Loucy (cell line): ENCODE measurements around the gene ATG7.

Experiments
- H2AFZ ChIP-seq: fragments of 200-600 bp; sonication (generic); 2 replicates; pipeline ENCODE4 v1.6.0; 2016; ENCODE audit warnings: antibody characterized with exemption, mild to moderate bottlenecking, low read length, moderate library complexity
- H3F3A ChIP-seq: fragments of 200-600 bp; 2 replicates; pipeline ENCODE4 v1.6.0; 2016; ENCODE audit warnings: antibody characterized with exemption, low read depth, mild to moderate bottlenecking
- H3K27me3 ChIP-seq: fragments of 200-600 bp; sonication (generic); 2 replicates; pipeline ENCODE4 v1.6.1; 2014; ENCODE audit warnings: low read length, mild to moderate bottlenecking; ENCODE audit not compliant: insufficient read depth, poor library complexity, severe bottlenecking
- H3K36me3 ChIP-seq: fragments of 200-600 bp; sonication (generic); 2 replicates; pipeline ENCODE4 v1.6.1; 2016; ENCODE audit warnings: low read length; ENCODE audit not compliant: insufficient read depth
- H3K4me1 ChIP-seq: fragments of 200-600 bp; sonication (generic); 2 replicates; pipeline ENCODE4 v1.5.1; 2014; ENCODE audit warnings: low read length, mild to moderate bottlenecking; ENCODE audit not compliant: insufficient read depth, poor library complexity, severe bottlenecking
- H3K4me2 ChIP-seq: fragments of 200-600 bp; sonication (generic); 2 replicates; pipeline ENCODE4 v1.6.0; 2014; ENCODE audit warnings: antibody characterized with exemption, low read length, low read depth, mild to moderate bottlenecking; ENCODE audit not compliant: poor library complexity, severe bottlenecking
- H3K4me3 ChIP-seq: fragments of 200-600 bp; sonication (generic); 2 replicates; pipeline ENCODE4 v1.5.1; 2014; ENCODE audit warnings: low read length, mild to moderate bottlenecking, mixed read lengths; ENCODE audit not compliant: poor library complexity, severe bottlenecking
- H3K79me2 ChIP-seq: fragments of 200-600 bp; sonication (generic); 2 replicates; pipeline ENCODE4 v1.6.1; 2014; ENCODE audit warnings: low read length; ENCODE audit not compliant: insufficient read depth
- H3K9ac ChIP-seq: fragments of 200-600 bp; sonication (generic); 2 replicates; pipeline ENCODE4 v1.6.0; 2014; ENCODE audit warnings: mild to moderate bottlenecking, low read depth, low read length, moderate library complexity; ENCODE audit not compliant: poor library complexity, severe bottlenecking
- H3K9me2 ChIP-seq: fragments of 200-600 bp; sonication (generic); replicated peaks from 2 replicates; pipeline ENCODE4 v1.6.1; 2016; ENCODE audit warnings: low read depth, low read length, mixed read lengths
- H3K9me3 ChIP-seq: fragments of 200-600 bp; sonication (generic); 2 replicates; pipeline ENCODE4 v1.6.1; 2014; ENCODE audit warnings: mild to moderate bottlenecking, antibody characterized with exemption, low read length, low read depth; ENCODE audit not compliant: insufficient read depth
- H4K20me1 ChIP-seq: fragments of 200-600 bp; sonication (generic); 2 replicates; pipeline ENCODE4 v1.6.0; 2014; ENCODE audit warnings: antibody characterized with exemption, low read length, mild to moderate bottlenecking; ENCODE audit not compliant: insufficient read depth, poor library complexity, severe bottlenecking
- EZH2phosphoT487 ChIP-seq: fragments of 200-600 bp; IDR thresholded peaks from 2 replicates; pipeline ENCODE4 v1.6.1; 2018; ENCODE audit warnings: antibody characterized with exemption, mild to moderate bottlenecking, moderate library complexity, borderline replicate concordance
- TF ChIP-seq, protein P1 (sequence below): fragments of 200-600 bp; sonication (generic); conservative IDR thresholded peaks from 2 replicates; pipeline ENCODE4 v1.5.1; 2014; ENCODE audit warnings: mild to moderate bottlenecking, antibody characterized with exemption, low read length

ATG7 gene

DNA sequence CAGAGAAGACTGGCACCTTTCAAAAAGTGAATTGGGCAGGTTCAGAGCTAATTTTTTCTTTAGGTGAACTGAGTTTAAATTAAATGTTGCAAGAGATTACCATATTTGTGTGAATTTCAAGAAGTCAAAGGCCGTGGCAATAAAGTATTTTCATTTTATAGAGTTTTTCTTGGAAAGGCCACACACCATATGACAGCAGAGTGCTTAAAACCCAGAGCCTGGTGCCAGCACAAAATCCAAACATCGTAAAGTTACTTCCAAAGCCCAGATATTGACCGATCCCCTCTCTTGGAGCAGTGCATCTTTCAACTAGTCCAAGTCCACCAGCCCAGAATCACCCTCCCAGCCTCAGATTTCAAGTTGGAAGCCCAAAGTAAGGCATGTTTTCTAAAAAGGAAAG is 207.0 kb downstream of the ATG7 start:
- no peaks in the 10 kb centered on the region for H3K36me3 ChIP-seq
- TF ChIP-seq EZH2phosphoT487, result no peak
- TF ChIP-seq, protein P1, sequence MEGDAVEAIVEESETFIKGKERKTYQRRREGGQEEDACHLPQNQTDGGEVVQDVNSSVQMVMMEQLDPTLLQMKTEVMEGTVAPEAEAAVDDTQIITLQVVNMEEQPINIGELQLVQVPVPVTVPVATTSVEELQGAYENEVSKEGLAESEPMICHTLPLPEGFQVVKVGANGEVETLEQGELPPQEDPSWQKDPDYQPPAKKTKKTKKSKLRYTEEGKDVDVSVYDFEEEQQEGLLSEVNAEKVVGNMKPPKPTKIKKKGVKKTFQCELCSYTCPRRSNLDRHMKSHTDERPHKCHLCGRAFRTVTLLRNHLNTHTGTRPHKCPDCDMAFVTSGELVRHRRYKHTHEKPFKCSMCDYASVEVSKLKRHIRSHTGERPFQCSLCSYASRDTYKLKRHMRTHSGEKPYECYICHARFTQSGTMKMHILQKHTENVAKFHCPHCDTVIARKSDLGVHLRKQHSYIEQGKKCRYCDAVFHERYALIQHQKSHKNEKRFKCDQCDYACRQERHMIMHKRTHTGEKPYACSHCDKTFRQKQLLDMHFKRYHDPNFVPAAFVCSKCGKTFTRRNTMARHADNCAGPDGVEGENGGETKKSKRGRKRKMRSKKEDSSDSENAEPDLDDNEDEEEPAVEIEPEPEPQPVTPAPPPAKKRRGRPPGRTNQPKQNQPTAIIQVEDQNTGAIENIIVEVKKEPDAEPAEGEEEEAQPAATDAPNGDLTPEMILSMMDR, result no peak
- no peaks in the 10 kb centered on the region for H3K4me1 ChIP-seq
- no peak overlapping the region for H3K9ac ChIP-seq
- no peaks in the 10 kb centered on the region for H3K9me2 ChIP-seq
- no peaks in the 10 kb centered on the region for H3K79me2 ChIP-seq
- H3K4me3 ChIP-seq, result no peak overlapping the region
- H2AFZ ChIP-seq, result no peak overlapping the region
- H4K20me1 ChIP-seq, result no peaks in the 10 kb centered on the region
- H3K4me2 ChIP-seq, result no peak overlapping the region
- no peaks in the 10 kb centered on the region for H3K9me3 ChIP-seq
- no peaks in the 10 kb centered on the region for H3F3A ChIP-seq
- no peaks in the 10 kb centered on the region for H3K27me3 ChIP-seq

DNA sequence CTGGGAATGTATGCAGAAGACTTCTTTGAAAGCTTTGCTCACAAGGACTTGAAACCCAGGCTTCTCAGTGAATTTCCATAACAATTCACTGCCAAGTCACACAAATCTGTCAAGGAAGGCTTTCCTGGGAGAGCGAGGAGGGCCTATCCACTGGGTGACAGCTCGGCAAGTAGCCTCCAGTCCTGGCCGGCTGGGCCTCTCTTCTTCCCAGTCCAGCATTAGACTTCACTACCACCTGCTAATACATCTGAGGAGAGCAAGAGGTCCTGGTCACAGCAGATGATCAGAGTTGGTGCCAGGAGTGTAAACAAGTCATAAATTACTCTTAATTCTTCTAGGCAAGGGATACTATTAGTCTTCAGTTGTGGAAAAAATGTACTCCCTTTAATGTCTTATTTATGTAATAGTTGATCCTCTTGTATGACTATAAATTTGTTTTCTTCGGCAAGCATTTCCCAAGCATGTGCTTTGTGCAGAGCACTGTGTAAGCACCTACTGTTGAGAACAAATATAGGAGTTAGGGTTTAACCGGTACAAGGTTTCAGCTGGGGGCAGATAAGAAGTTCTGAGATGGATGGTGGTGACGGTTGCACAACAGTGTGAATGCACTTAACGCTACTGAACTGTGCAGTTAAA is 208.6 kb downstream of the ATG7 start:
- Histone ChIP-seq H3K27me3 (no peaks in the 10 kb centered on the region), H3F3A (no peaks in the 10 kb centered on the region), H3K9me3 (no peaks in the 10 kb centered on the region), H3K79me2 (no peaks in the 10 kb centered on the region), H3K4me3 (no peak overlapping the region), H3K4me1 (no peaks in the 10 kb centered on the region), H3K36me3 (no peaks in the 10 kb centered on the region), H3K9me2 (no peaks in the 10 kb centered on the region), H3K9ac (no peak overlapping the region), H2AFZ (no peak overlapping the region), H4K20me1 (no peaks in the 10 kb centered on the region), H3K4me2 (no peak overlapping the region)
- TF ChIP-seq, protein P1, result no peak

DNA sequence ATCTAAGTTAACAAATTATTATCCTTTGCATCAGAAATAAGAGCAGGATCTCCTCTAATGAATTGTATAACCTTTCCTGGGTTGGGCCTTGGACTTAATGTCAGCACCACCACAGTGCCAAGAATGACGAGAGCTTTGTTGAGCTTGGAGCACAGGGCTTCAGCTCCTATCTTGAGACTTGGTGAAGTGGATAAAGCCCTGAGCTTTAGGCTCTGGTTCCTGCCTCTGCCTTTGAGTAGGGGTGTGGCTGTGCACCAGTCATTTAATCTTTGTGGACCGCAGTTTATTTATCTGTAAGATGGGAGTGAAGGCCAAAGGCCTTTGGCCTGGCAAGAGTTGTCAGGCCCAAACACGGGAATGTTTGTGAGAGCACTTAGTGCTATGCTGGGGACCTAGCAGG is 209.4 kb downstream of the ATG7 start:
- Histone ChIP-seq H3K27me3 (no peaks in the 10 kb centered on the region), H3K4me1 (no peaks in the 10 kb centered on the region), H3K9ac (no peak overlapping the region), H3K4me2 (no peak overlapping the region), H3F3A (no peaks in the 10 kb centered on the region), H3K79me2 (no peaks in the 10 kb centered on the region), H3K9me3 (no peaks in the 10 kb centered on the region), H3K4me3 (no peak overlapping the region), H2AFZ (no peak overlapping the region), H3K9me2 (no peaks in the 10 kb centered on the region), H3K36me3 (no peaks in the 10 kb centered on the region), H4K20me1 (no peaks in the 10 kb centered on the region)
- TF ChIP-seq, protein P1, result no peak
